ENCODE data around the gene ILKAP.
"Not testable (repeated sequence)": the region's sequence is repeated elsewhere in the genome, so short reads cannot be mapped to it uniquely, and the experiment has no call there.

ILKAP gene

GRCh38 chr2:238190445-238190844, 13.1 kb downstream of the ILKAP start:
- no peak for DNase-seq

GRCh38 chr2:238187618-238188548, 15.6 kb downstream of the ILKAP start:
- DNase-seq: no peak

GRCh38 chr2:238183821-238184220, 19.7 kb downstream of the ILKAP start:
- DNase-seq: no peak

GRCh38 chr2:238182362-238182761, 21.1 kb downstream of the ILKAP start:
- DNase-seq: no peak

- DNase-seq: no peak
Measured at GRCh38 chr2:238180554-238180953, 22.9 kb downstream of the ILKAP start.

GRCh38 chr2:238176613-238177012, 26.9 kb downstream of the ILKAP start:
- DNase-seq: no peak

GRCh38 chr2:238174701-238175100, 28.8 kb downstream of the ILKAP start:
- DNase-seq: no peak

GRCh38 chr2:238174291-238174690, 29.2 kb downstream of the ILKAP start:
- no peak for DNase-seq

GRCh38 chr2:238173692-238174091, 29.8 kb downstream of the ILKAP start:
- DNase-seq: no peak

GRCh38 chr2:238172439-238172838, 31.1 kb downstream of the ILKAP start:
- no peak for DNase-seq

GRCh38 chr2:238171575-238172187, 31.8 kb downstream of the ILKAP start:
- DNase-seq: no peak

- not testable (repeated sequence) for DNase-seq
Measured at GRCh38 chr2:238171072-238171431, 32.4 kb downstream of the ILKAP start.

GRCh38 chr2:238170386-238171071, 33.0 kb downstream of the ILKAP start:
- no peak for DNase-seq

GRCh38 chr2:238169708-238170251, 33.7 kb downstream of the ILKAP start:
- no peak for DNase-seq

GRCh38 chr2:238169048-238169707, 34.3 kb downstream of the ILKAP start:
- no peak for DNase-seq

GRCh38 chr2:238168196-238169047, 35.1 kb downstream of the ILKAP start:
- DNase-seq: no peak

GRCh38 chr2:238167761-238168160, 35.7 kb downstream of the ILKAP start:
- no peak for DNase-seq

GRCh38 chr2:238167344-238167715, 36.2 kb downstream of the ILKAP start:
- DNase-seq: no peak

- DNase-seq: no peak
Measured at GRCh38 chr2:238166391-238167343, 36.8 kb downstream of the ILKAP start.

GRCh38 chr2:238165288-238165921, 38.1 kb downstream of the ILKAP start:
- DNase-seq: peak; percentile 17

All from activated T-cell treated with anti-CD3 and anti-CD28 coated beads, Interleukin-2, amount 50 U/mL, for 1 hour (primary cell).